Endothelial cell of umbilical vein (primary cell): ENCODE data around the gene TEX264. TPM values are rescaled to one million over a fixed set of nuclear protein-coding genes. Genes with fewer than 3 reads are reported as not detected.

ENCODE experiments used
- BruUV-seq: library from RNA; stranded (reverse); fragments of 400-500 nt; replicated peaks from 2 replicates; lab custom pipeline; 2021; lab: Mats Ljungman, UMichigan
- CTCF ChIA-PET: fragments of 300-600, 350-600 bp; sonication (Branson Sonifier 250); formaldehyde crosslinking; loops from one replicate; lab custom pipeline; 2021; ENCODE audit warnings: antibody characterized with exemption, inconsistent platforms; lab: Charles Lee
- POLR2A ChIA-PET: fragments of 300-600, 350-600 bp; sonication (Branson Sonifier 250); formaldehyde crosslinking; loops from one replicate; lab custom pipeline; 2021; ENCODE audit warnings: antibody characterized with exemption, inconsistent platforms; lab: Charles Lee
- DNase-seq: peaks from one replicate; pipeline ENCODE4 v3.0.0-alpha.2; 2011; ENCODE audit warnings: low read depth, low spot score
- FAIRE-seq: peaks from 2 replicates; lab custom pipeline; 2011; peaks lifted over from hg19 to GRCh38; lab: Jason Lieb, UNC
- H2AFZ ChIP-seq: 2 replicates; pipeline ENCODE4 v1.6.0; 2012; ENCODE audit warnings: low read depth, low read length, control low read depth, inconsistent platforms
- H3K27ac ChIP-seq: 2 replicates; pipeline ENCODE4 v1.5.1; 2011; ENCODE audit warnings: low read depth, mild to moderate bottlenecking, control low read depth, low read length, moderate library complexity; ENCODE audit not compliant: insufficient read depth
- H3K27me3 ChIP-seq, 2 experiments: 2 replicates each; pipeline versions ENCODE4 v1.6.0 to v1.6.1; 2011; ENCODE audit warnings: low read length in 2 of 2, mixed read lengths in 1 of 2; ENCODE audit not compliant: control insufficient read depth in 2 of 2, insufficient read depth in 2 of 2
- H3K36me3 ChIP-seq, 2 experiments: 2 replicates in 1 of 2; 3 replicates in 1 of 2; pipeline ENCODE4 v1.5.1; 2011; ENCODE audit warnings: low read length in 2 of 2, mild to moderate bottlenecking in 1 of 2, moderate library complexity in 1 of 2; ENCODE audit not compliant: control insufficient read depth in 2 of 2, insufficient read depth in 2 of 2; ENCODE audit errors: extremely low read depth in 1 of 2
- H3K4me1 ChIP-seq: 3 replicates; pipeline ENCODE4 v1.5.1; 2011; ENCODE audit warnings: mild to moderate bottlenecking, low read length; ENCODE audit not compliant: control insufficient read depth, insufficient read depth; ENCODE audit errors: extremely low read depth
- H3K4me2 ChIP-seq: 2 replicates; pipeline ENCODE4 v1.6.1; 2011; ENCODE audit warnings: low read length, control low read depth, mixed read lengths; ENCODE audit not compliant: insufficient read depth
- H3K4me3 ChIP-seq, 3 experiments: fragments of 200-600 bp in 1 of 3; sonication (generic), shearing (Covaris generic) in 1 of 3; replicated peaks in 1 of 3; 2 replicates each; pipeline ENCODE4 v1.5.1; 2011 to 2016; ENCODE audit warnings: control low read depth in 3 of 3, low read length in 3 of 3, mild to moderate bottlenecking in 2 of 3, inconsistent platforms in 1 of 3, low read depth in 1 of 3, moderate library complexity in 1 of 3; ENCODE audit not compliant: insufficient read depth in 1 of 3
- H3K79me2 ChIP-seq: 2 replicates; pipeline ENCODE4 v1.6.0; 2012; ENCODE audit warnings: low read length, inconsistent platforms; ENCODE audit not compliant: control insufficient read depth, insufficient read depth
- H3K9ac ChIP-seq: replicated peaks from 2 replicates; pipeline ENCODE3; 2011; ENCODE audit warnings: low read length, control low read depth; ENCODE audit not compliant: insufficient read depth; ENCODE audit errors: extremely low read depth
- H3K9me1 ChIP-seq: replicated peaks from 3 replicates; pipeline ENCODE4 v1.6.0; 2011; ENCODE audit warnings: mild to moderate bottlenecking, low read length; ENCODE audit not compliant: control insufficient read depth, insufficient read depth; ENCODE audit errors: extremely low read depth
- H3K9me3 ChIP-seq: replicated peaks from 2 replicates; pipeline ENCODE4 v1.5.1; 2012; ENCODE audit warnings: low read length, inconsistent platforms; ENCODE audit not compliant: control insufficient read depth, insufficient read depth
- H4K20me1 ChIP-seq: replicated peaks from 2 replicates; pipeline ENCODE3; 2011; ENCODE audit warnings: mild to moderate bottlenecking, low read length; ENCODE audit not compliant: control insufficient read depth, insufficient read depth; ENCODE audit errors: extremely low read depth
- CTCF ChIP-seq, 2 donors: IDR thresholded peaks; 1 replicate in 1 of 2; 2 replicates in 1 of 2; pipeline ENCODE4 v1.5.1; 2011; ENCODE audit warnings: low read length in 2 of 2, mild to moderate bottlenecking in 2 of 2, moderate library complexity in 2 of 2, control low read depth in 1 of 2, inconsistent platforms in 1 of 2, low read depth in 1 of 2; ENCODE audit not compliant: insufficient read depth in 1 of 2; ENCODE audit errors: extremely low read depth in 1 of 2
- EZH2 ChIP-seq: IDR thresholded peaks from 2 replicates; pipeline ENCODE4 v1.6.1; 2012; ENCODE audit warnings: borderline replicate concordance, low read depth, mild to moderate bottlenecking, moderate library complexity, low read length, inconsistent platforms; ENCODE audit not compliant: severe bottlenecking
- FOS ChIP-seq: IDR thresholded peaks from 2 replicates; pipeline ENCODE4 v1.6.1; 2011; ENCODE audit warnings: mild to moderate bottlenecking, low read length, moderate library complexity, borderline replicate concordance; ENCODE audit not compliant: insufficient read depth
- GATA2 ChIP-seq: IDR thresholded peaks from 2 replicates; pipeline ENCODE4 v1.7.0; 2011; ENCODE audit warnings: low read depth, mild to moderate bottlenecking, moderate library complexity, mixed read lengths, low read length; ENCODE audit not compliant: insufficient read length, insufficient read depth
- JUN ChIP-seq: IDR thresholded peaks from 2 replicates; pipeline ENCODE4 v1.6.1; 2011; ENCODE audit warnings: borderline replicate concordance, low read depth; ENCODE audit not compliant: insufficient read length, insufficient read depth
- MAX ChIP-seq: IDR thresholded peaks from 2 replicates; pipeline ENCODE4 v1.6.1; 2011; ENCODE audit not compliant: insufficient read depth, insufficient read length
- MYC ChIP-seq: IDR thresholded peaks from one replicate; pipeline ENCODE4 v1.6.1; 2011; ENCODE audit warnings: mild to moderate bottlenecking, low read depth, low read length
- POLR2A ChIP-seq: IDR thresholded peaks from 2 replicates; pipeline ENCODE4 v1.6.1; 2012; ENCODE audit warnings: low read depth, mild to moderate bottlenecking, control low read depth, low read length
- POLR2AphosphoS5 ChIP-seq: IDR thresholded peaks from 2 replicates; pipeline ENCODE4 v1.6.1; 2012; ENCODE audit warnings: low read depth, mild to moderate bottlenecking, control low read depth, low read length, moderate library complexity; ENCODE audit not compliant: insufficient read depth
- dilution Hi-C: fragments of 300-500 bp; cut with MboI; formaldehyde crosslinking; loops from one replicate; pipeline ENCODE4 v1.15.0; 2019; ENCODE audit warnings: low sequenced_read_pairs; ENCODE audit not compliant: extremely low pct_ligation_motif_present
- intact Hi-C: fragments of 100-400 bp; cut with micrococcal nuclease; formaldehyde crosslinking; loops from one replicate; pipeline ENCODE4 v1.10.0; 2022
- polyA plus RNA-seq, 4 experiments: library from polyadenylated mRNA; depleted of rRNA in 3 of 4; stranded (reverse) in 3 of 4; unstranded in 1 of 4; fragments of >200 nt; gene quantifications; 2 replicates each; pipeline versions ENCODE4 v1.2.1 to v1.2.3, GENCODE V29; 2011 to 2012; ENCODE audit warnings: missing spikeins in 1 of 4
- total RNA-seq: library from RNA; stranded (reverse); gene quantifications from 2 replicates; pipeline ENCODE4 v1.2.3, GENCODE V29; 2021

Gene TEX264
- total and polyA plus RNA-seq, 2 donors (not counting 3 experiments of a cell fraction or from before 2014, with no cell fraction given), result 29.0 to 89.7 TPM

GRCh38 chr3:51734572-51734907 lies 63.5 kb downstream of the TEX264 start:
- no peak overlapping the region for H3K27ac ChIP-seq
- H3K27me3 ChIP-seq, result peaks cover 11 to 17% of the 10 kb centered on the region in 2 experiments
- no peak for DNase-seq
- TF ChIP-seq POLR2A (no peak), MAX (no peak), JUN (no peak), CTCF (IDR thresholded peaks at IDR 0.05; ENCODE audit: extremely low read depth in 1 of 2, insufficient read depth in 1 of 2, low read depth in 1 of 2, low read length in 2 of 2) (no peak), POLR2AphosphoS5 (no peak), MYC (no peak), EZH2 (no peak), FOS (no peak), GATA2 (no peak)
- H4K20me1 ChIP-seq, result no peaks in the 10 kb centered on the region
- no peaks in the 10 kb centered on the region for H3K4me1 ChIP-seq
- FAIRE-seq, result no peak
- no peaks in the 10 kb centered on the region for H3K79me2 ChIP-seq
- H3K9me3 ChIP-seq, result no peaks in the 10 kb centered on the region
- no peak overlapping the region for H2AFZ ChIP-seq
- no TSS peak for BruUV-seq
- H3K9me1 ChIP-seq, result no peaks in the 10 kb centered on the region
- intact Hi-C loops, result no loop called here
- H3K4me2 ChIP-seq, result no peak overlapping the region
- POLR2A ChIA-PET, result no interaction called here
- no peaks in the 10 kb centered on the region for H3K36me3 ChIP-seq
- no peak overlapping the region for H3K4me3 ChIP-seq
- CTCF ChIA-PET, result interaction anchor here (0.7 kb wide), 1 partner anchor 24 kb away, joined by 3 read pairs; no protein-coding TSS in a partner anchor
- no peak overlapping the region for H3K9ac ChIP-seq
- dilution Hi-C loops, result no loop called here
